GM12892 (cell line): ENCODE results near the gene RINT1.

Source experiments
- POLR2A ChIP-seq: IDR thresholded peaks from 2 replicates; pipeline ENCODE4 v1.6.1; 2011; ENCODE audit warnings: low read depth, low read length, control low read depth
- TAF1 ChIP-seq: IDR thresholded peaks from 2 replicates; pipeline ENCODE4 v1.6.1; 2011; ENCODE audit warnings: low read depth, mild to moderate bottlenecking, control low read depth, low read length, borderline replicate concordance

DNA sequence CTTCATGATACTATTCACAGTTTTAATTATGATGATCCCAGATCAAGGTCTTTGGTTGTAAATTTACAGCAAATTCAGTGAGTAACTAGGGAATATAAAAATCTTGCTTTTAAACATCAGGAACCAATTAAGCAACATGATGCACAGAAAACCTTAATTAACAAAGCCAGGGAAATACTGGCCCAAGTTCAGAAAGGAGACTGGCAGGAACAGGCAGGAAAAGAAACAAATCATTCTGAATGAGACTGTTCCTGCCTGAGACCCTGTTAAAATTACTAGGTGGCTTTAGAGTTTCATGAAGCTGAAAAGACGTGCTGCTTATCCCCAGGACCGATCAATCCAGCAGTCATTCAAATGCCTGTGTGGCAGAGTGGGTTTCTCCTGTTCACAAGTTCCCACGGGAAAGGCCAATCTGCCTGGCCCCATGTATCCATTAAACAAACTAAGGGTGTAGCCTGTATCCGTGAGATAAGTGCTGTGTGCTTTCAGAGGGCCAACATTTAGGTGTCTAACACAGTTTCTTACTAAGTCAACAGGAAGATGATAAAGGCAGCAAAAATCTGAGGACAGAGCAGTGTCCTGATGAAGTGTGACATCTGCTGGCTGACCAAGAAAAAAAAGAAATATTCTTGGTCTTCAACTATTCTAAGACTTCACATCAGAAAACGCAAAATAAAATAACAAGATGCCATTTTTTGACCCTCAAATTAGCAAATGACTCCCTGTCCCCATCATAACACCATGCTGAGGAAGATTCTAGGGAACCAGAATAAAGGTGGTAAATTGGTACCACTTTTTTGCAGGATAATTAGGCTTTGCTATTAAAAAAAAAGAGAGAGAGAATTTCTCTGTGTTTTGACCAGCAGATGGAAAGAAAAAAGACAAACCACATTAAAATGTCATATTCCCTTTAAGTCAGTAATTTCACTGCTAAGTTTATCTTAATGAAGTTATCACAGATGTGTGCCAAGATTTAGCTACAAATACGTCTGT lies 44.1 kb upstream of the RINT1 start:
- TF ChIP-seq POLR2A, result no peak
- TF ChIP-seq TAF1, result no peak
